RWPE2 (cell line): ENCODE results near the gene FOXP2.
"Not testable (repeated sequence)": the region's sequence is repeated elsewhere in the genome, so short reads cannot be mapped to it uniquely, and the experiment has no call there.

Experiments
- ATAC-seq: fragments of 200-7000 bp; cut with Tn5 transposase; 3 replicates; pipeline ENCODE4 v1.9.1; 2021; ENCODE audit warnings: low read depth
- DNase-seq: peaks from one replicate; pipeline ENCODE4 v3.0.0-alpha.2; 2020; ENCODE audit warnings: low spot score
- H3K27ac ChIP-seq: fragments of 450-650 bp; 2 replicates; pipeline ENCODE4 v1.5.1; 2017; ENCODE audit warnings: mild to moderate bottlenecking; ENCODE audit not compliant: poor library complexity, severe bottlenecking
- H3K27me3 ChIP-seq: fragments of 250-450 bp; sonication (Bioruptor Pico); 2 replicates; pipeline ENCODE4 v1.5.1; 2021; ENCODE audit warnings: mild to moderate bottlenecking, moderate library complexity; ENCODE audit not compliant: insufficient read depth, poor library complexity, severe bottlenecking
- H3K36me3 ChIP-seq: fragments of 250-450 bp; sonication (Bioruptor Pico); 2 replicates; pipeline ENCODE4 v1.5.1; 2020; ENCODE audit warnings: low read depth, mild to moderate bottlenecking, moderate library complexity
- H3K4me1 ChIP-seq: fragments of 250-450 bp; sonication (Bioruptor Pico); 2 replicates; pipeline ENCODE4 v1.5.1; 2021; ENCODE audit warnings: mild to moderate bottlenecking, moderate library complexity; ENCODE audit not compliant: insufficient read depth, poor library complexity, severe bottlenecking
- H3K4me3 ChIP-seq: fragments of 250-450 bp; sonication (Bioruptor Pico); 2 replicates; pipeline ENCODE4 v1.5.1; 2021; ENCODE audit warnings: mild to moderate bottlenecking, moderate library complexity; ENCODE audit not compliant: severe bottlenecking
- H3K9me3 ChIP-seq: fragments of 250-450 bp; sonication (Bioruptor Pico); 2 replicates; pipeline ENCODE4 v1.5.1; 2021; ENCODE audit warnings: mild to moderate bottlenecking, moderate library complexity; ENCODE audit not compliant: severe bottlenecking
- CTCF ChIP-seq: fragments of 450-650 bp; IDR thresholded peaks from one replicate; pipeline ENCODE4 v1.5.1; 2017; ENCODE audit warnings: mild to moderate bottlenecking, moderate library complexity; ENCODE audit not compliant: poor library complexity, severe bottlenecking

Gene FOXP2

DNA sequence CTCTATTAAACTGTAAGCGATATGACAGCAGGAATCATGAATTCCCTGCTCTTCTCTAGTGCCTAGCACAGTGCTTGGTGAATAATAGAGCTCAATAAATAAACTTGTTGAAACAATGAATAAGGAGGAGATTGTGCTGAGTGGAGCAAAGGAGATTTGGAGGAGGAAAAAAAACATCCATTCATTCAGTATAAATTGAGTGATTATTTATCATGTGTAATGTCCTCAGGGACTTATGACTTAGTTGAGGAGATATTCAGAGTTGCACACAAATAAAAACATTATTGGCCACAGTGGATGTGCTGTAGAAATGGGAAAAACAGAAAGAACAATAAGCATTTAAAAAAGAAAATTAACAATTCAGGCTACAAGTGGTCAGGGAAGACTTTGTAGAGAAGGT lies 125.7 kb downstream of the FOXP2 start:
- no peak overlapping the region for H3K4me3 ChIP-seq
- DNase-seq (no peak), ATAC-seq (no peak)
- no peaks in the 10 kb centered on the region for H3K36me3 ChIP-seq
- no peak overlapping the region for H3K27ac ChIP-seq
- no peaks in the 10 kb centered on the region for H3K4me1 ChIP-seq
- no peak for TF ChIP-seq CTCF
- no peaks in the 10 kb centered on the region for H3K9me3 ChIP-seq
- H3K27me3 ChIP-seq = peaks cover 15% of the 10 kb centered on the region

- not testable (repeated sequence) for H3K4me1 ChIP-seq, DNase-seq, H3K9me3 ChIP-seq, ATAC-seq, H3K27me3 ChIP-seq, H3K27ac ChIP-seq, H3K36me3 ChIP-seq, H3K4me3 ChIP-seq
Measured at GRCh38 chr7:114547346-114547745, 132.7 kb downstream of the FOXP2 start.

DNA sequence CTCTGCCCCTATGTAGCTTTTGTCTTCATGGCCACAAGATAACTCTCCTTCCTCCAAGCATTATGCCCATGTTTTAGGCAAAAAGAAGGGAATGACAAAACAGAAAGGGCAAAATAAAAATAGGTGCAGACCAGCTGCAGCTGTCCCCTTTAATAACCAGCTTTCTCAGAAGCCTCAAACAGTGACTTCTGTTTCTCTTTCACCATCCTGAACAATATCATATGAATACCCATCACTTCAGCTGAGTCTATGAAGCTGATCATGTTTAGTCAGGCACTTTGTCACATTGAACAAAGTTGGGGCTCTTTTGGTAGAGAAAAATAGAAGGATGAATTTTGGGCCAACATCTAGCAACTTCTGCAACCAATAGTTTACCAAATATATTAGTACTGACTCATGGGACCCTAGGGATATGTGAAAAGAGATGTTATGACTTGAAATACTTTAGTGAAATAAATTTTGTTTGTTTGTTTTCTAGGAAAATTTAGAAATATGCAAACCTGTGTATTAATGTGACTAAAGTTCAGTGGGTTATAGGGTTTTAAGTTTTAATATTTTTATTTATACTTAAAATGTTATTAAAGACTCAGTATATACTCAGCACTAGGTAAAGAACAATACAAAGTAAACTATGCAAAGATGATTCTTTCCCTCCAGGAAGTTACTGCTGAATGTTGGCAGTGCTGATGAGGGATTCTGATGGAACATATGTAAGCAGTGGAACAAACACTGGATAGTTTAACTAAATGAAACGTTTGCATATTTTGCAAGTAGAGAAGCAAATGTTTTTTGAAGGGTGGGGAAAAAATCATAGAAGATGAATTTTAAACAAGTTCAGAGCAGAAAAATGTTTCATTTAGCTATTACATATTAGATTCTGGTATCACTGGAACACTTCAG lies 133.7 kb downstream of the FOXP2 start:
- DNase-seq = no peak
- H3K27me3 ChIP-seq = no peaks in the 10 kb centered on the region
- no peak overlapping the region for H3K27ac ChIP-seq
- TF ChIP-seq CTCF = no peak
- no peaks in the 10 kb centered on the region for H3K4me1 ChIP-seq
- H3K36me3 ChIP-seq = no peaks in the 10 kb centered on the region
- no peak overlapping the region for H3K4me3 ChIP-seq
- no peak for ATAC-seq
- H3K9me3 ChIP-seq = no peaks in the 10 kb centered on the region

GRCh38 chr7:114554781-114555537 lies 140.3 kb downstream of the FOXP2 start:
- no peaks in the 10 kb centered on the region for H3K9me3 ChIP-seq
- no peak overlapping the region for H3K27ac ChIP-seq
- no peaks in the 10 kb centered on the region for H3K36me3 ChIP-seq
- H3K4me3 ChIP-seq = no peak overlapping the region
- TF ChIP-seq CTCF = no peak
- no peaks in the 10 kb centered on the region for H3K4me1 ChIP-seq
- H3K27me3 ChIP-seq = no peaks in the 10 kb centered on the region
- DNase-seq (no peak), ATAC-seq (0 out of 3 replicates have a peak, but pooled peaks have one; percentile 41)

DNA sequence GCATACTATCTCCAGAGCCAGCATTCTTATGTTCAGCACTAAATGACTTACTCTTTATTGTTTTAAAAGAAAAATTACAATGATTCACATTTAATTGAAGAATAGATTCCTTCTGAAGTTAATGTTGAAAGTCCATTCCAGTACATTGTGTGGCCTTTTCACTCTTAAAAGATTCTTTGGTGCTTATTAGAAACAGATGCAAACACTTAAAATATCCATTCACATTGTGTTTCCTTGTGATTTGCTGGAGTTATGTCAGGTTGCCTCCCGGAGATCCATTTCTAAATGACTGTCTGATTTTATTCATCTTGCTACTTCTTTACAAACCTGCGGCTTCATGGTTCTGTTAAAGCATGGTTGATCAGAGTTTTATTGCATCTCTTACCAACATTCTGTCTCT lies 152.8 kb downstream of the FOXP2 start:
- no peaks in the 10 kb centered on the region for H3K9me3 ChIP-seq
- no peaks in the 10 kb centered on the region for H3K27me3 ChIP-seq
- TF ChIP-seq CTCF = no peak
- H3K4me1 ChIP-seq = no peaks in the 10 kb centered on the region
- no peak overlapping the region for H3K27ac ChIP-seq
- H3K36me3 ChIP-seq = no peaks in the 10 kb centered on the region
- ATAC-seq = no peak
- H3K4me3 ChIP-seq = no peak overlapping the region
- DNase-seq = no peak
